ENCODE results near the gene PPFIA2. TPM values are rescaled to one million over a fixed set of nuclear protein-coding genes. Genes with fewer than 3 reads are reported as not detected.

PPFIA2 gene
- polyA plus RNA-seq, 1 donor from 2014 or later, result 65.3 TPM

- H3K27me3 ChIP-seq (ENCODE audit: insufficient read depth, low read depth, low read length), result no peaks in the 10 kb centered on the region
- no peaks in the 10 kb centered on the region for H3K9me2 ChIP-seq (ENCODE audit: insufficient read depth, low read length)
- no peak overlapping the region for H3K27ac ChIP-seq (ENCODE audit: low read length)
- H2AFZ ChIP-seq (ENCODE audit: low read depth, low read length), result no peak overlapping the region
- H3K4me2 ChIP-seq (ENCODE audit: low read length), result peak overlapping the region; percentile 9
- H3K4me3 ChIP-seq (ENCODE audit: low read length), result peak overlapping the region; percentile 19
- no peaks in the 10 kb centered on the region for H4K20me1 ChIP-seq (ENCODE audit: insufficient read depth)
- H3K9ac ChIP-seq (ENCODE audit: low read length), result no peak overlapping the region
- H3K36me3 ChIP-seq (ENCODE audit: insufficient read depth, low read length), result no peaks in the 10 kb centered on the region
- H3F3A ChIP-seq (ENCODE audit: insufficient read depth, low read length, poor library complexity, severe bottlenecking), result no peaks in the 10 kb centered on the region
- TF ChIP-seq RAD21 (conservative IDR thresholded peaks at IDR 0.05) (peak; percentile 38), SMC3 (conservative IDR thresholded peaks at IDR 0.05; ENCODE audit: poor library complexity) (no peak)
- no peaks in the 10 kb centered on the region for H3K79me2 ChIP-seq (replicated peaks; ENCODE audit: insufficient read depth, low read length)
- H3K9me3 ChIP-seq (ENCODE audit: low read length), result no peaks in the 10 kb centered on the region
These were observed 161.1 kb downstream of the PPFIA2 start for GRCh38 chr12:81597928-81598604.

- Histone ChIP-seq H3K9me3 (ENCODE audit: low read length) (no peaks in the 10 kb centered on the region), H3K9ac (ENCODE audit: low read length) (no peak overlapping the region), H3K79me2 (replicated peaks; ENCODE audit: insufficient read depth, low read length) (no peaks in the 10 kb centered on the region), H3F3A (ENCODE audit: insufficient read depth, low read length, poor library complexity, severe bottlenecking) (no peaks in the 10 kb centered on the region), H3K9me2 (ENCODE audit: insufficient read depth, low read length) (no peaks in the 10 kb centered on the region), H3K27me3 (ENCODE audit: insufficient read depth, low read depth, low read length) (no peaks in the 10 kb centered on the region), H3K27ac (ENCODE audit: low read length) (no peak overlapping the region), H3K36me3 (ENCODE audit: insufficient read depth, low read length) (no peaks in the 10 kb centered on the region), H3K4me2 (ENCODE audit: low read length) (no peak overlapping the region), H3K4me3 (ENCODE audit: low read length) (no peak overlapping the region), H2AFZ (ENCODE audit: low read depth, low read length) (no peak overlapping the region), H4K20me1 (ENCODE audit: insufficient read depth) (no peaks in the 10 kb centered on the region)
- no peak for TF ChIP-seq SMC3 (conservative IDR thresholded peaks at IDR 0.05; ENCODE audit: poor library complexity)
- TF ChIP-seq MXI1 (conservative IDR thresholded peaks at IDR 0.05; ENCODE audit: poor library complexity, severe bottlenecking), result no peak
- no peak for TF ChIP-seq REST (IDR thresholded peaks at IDR 0.05; ENCODE audit: borderline replicate concordance)
- no peak for TF ChIP-seq EP300 (conservative IDR thresholded peaks at IDR 0.05; ENCODE audit: poor library complexity, severe bottlenecking)
- TF ChIP-seq CTCF (IDR thresholded peaks at IDR 0.05; ENCODE audit: poor library complexity, severe bottlenecking), result no peak
- TF ChIP-seq POLR2AphosphoS5 (IDR thresholded peaks at IDR 0.05), result no peak
- no peak for TF ChIP-seq EZH2 (IDR thresholded peaks at IDR 0.05; ENCODE audit: borderline replicate concordance, insufficient read depth, low read length, poor library complexity, severe bottlenecking)
- no peak for TF ChIP-seq RAD21 (conservative IDR thresholded peaks at IDR 0.05)
- TF ChIP-seq TAF1 (IDR thresholded peaks at IDR 0.05; ENCODE audit: low read depth), result no peak
These were observed 162.6 kb downstream of the PPFIA2 start for GRCh38 chr12:81596558-81596957.

All from neural cell (in vitro differentiated cells).